GM19193 (cell line): ENCODE results near the gene SORL1-AS1.

Experiments used
- POLR2A ChIP-seq: IDR thresholded peaks from 4 replicates; pipeline ENCODE4 v1.6.1; 2011; ENCODE audit not compliant: insufficient read depth, insufficient read length; ENCODE audit errors: extremely low read depth

SORL1-AS1 gene

GRCh38 chr11:121452609-121453150 is at the start of gene SORL1-AS1:
SORL1-AS1 (minus strand) TSS chr11:121452967.
- peak; percentile 51 for TF ChIP-seq POLR2A

- no peak for TF ChIP-seq POLR2A
Observed at GRCh38 chr11:121500717-121501116, 48.0 kb upstream of the SORL1-AS1 start.

GRCh38 chr11:121500275-121500674 is 47.5 kb upstream of the SORL1-AS1 start:
- TF ChIP-seq POLR2A, result no peak

GRCh38 chr11:121499405-121499804 is 46.6 kb upstream of the SORL1-AS1 start:
- no peak for TF ChIP-seq POLR2A

GRCh38 chr11:121497176-121497998 is 44.6 kb upstream of the SORL1-AS1 start:
- TF ChIP-seq POLR2A, result no peak

GRCh38 chr11:121494355-121495099 is 41.8 kb upstream of the SORL1-AS1 start:
- TF ChIP-seq POLR2A, result no peak

- no peak for TF ChIP-seq POLR2A
Observed at GRCh38 chr11:121489823-121490222, 37.1 kb upstream of the SORL1-AS1 start.

GRCh38 chr11:121488641-121489040 is 35.9 kb upstream of the SORL1-AS1 start:
- TF ChIP-seq POLR2A, result no peak

- TF ChIP-seq POLR2A, result no peak
Observed at GRCh38 chr11:121488170-121488569, 35.4 kb upstream of the SORL1-AS1 start.

GRCh38 chr11:121487191-121487590 is 34.4 kb upstream of the SORL1-AS1 start:
- no peak for TF ChIP-seq POLR2A

- no peak for TF ChIP-seq POLR2A
Observed at GRCh38 chr11:121486054-121486453, 33.3 kb upstream of the SORL1-AS1 start.

GRCh38 chr11:121485216-121485615 is 32.4 kb upstream of the SORL1-AS1 start:
- no peak for TF ChIP-seq POLR2A

- TF ChIP-seq POLR2A, result no peak
Observed at GRCh38 chr11:121483805-121484480, 31.2 kb upstream of the SORL1-AS1 start.

- TF ChIP-seq POLR2A, result peak; percentile 51
Observed at GRCh38 chr11:121482231-121483129, 29.7 kb upstream of the SORL1-AS1 start.
